SJSA1 (cell line): ENCODE results near the gene FNDC3B. TPM values are rescaled to one million over a fixed set of nuclear protein-coding genes. Genes with fewer than 3 reads are reported as not detected.

ENCODE experiments used
- DNase-seq, 2 experiments: peaks; one replicate each; pipeline ENCODE4 v3.0.0-alpha.2; 2015 to 2020; ENCODE audit warnings: low spot score in 2 of 2, low read depth in 1 of 2
- H3K27ac ChIP-seq: fragments of 250-450 bp; sonication (Bioruptor Pico); 2 replicates; pipeline ENCODE4 v1.5.1; 2020; ENCODE audit warnings: mild to moderate bottlenecking, moderate library complexity
- H3K27me3 ChIP-seq: fragments of 250-450 bp; sonication (Bioruptor Pico); replicated peaks from 2 replicates; pipeline ENCODE4 v1.5.1; 2020; ENCODE audit warnings: mild to moderate bottlenecking, moderate library complexity
- H3K36me3 ChIP-seq: fragments of 250-450 bp; sonication (Bioruptor Pico); 2 replicates; pipeline ENCODE4 v1.5.1; 2020; ENCODE audit warnings: mild to moderate bottlenecking
- H3K4me1 ChIP-seq: fragments of 250-450 bp; sonication (Bioruptor Pico); replicated peaks from 2 replicates; pipeline ENCODE4 v1.6.1; 2021; ENCODE audit warnings: mild to moderate bottlenecking
- H3K4me3 ChIP-seq: fragments of 250-450 bp; sonication (Bioruptor Pico); 2 replicates; pipeline ENCODE4 v1.5.1; 2020; ENCODE audit warnings: mild to moderate bottlenecking
- H3K9me3 ChIP-seq: fragments of 250-450 bp; sonication (Bioruptor Pico); replicated peaks from 2 replicates; pipeline ENCODE4 v1.5.1; 2020; ENCODE audit warnings: mild to moderate bottlenecking
- total RNA-seq: library from RNA; depleted of rRNA; stranded (reverse); fragments of >200 nt; shearing (Covaris generic); gene quantifications from 2 replicates; pipeline ENCODE4 v1.2.3, GENCODE V29; 2014

The FNDC3B gene
- total RNA-seq, 1 experiment from 2014 or later, result 73.4 TPM

GRCh38 chr3:172388412-172389078 lies 349.2 kb downstream of the FNDC3B start:
- no peak for DNase-seq
- Histone ChIP-seq H3K27me3 (no peaks in the 10 kb centered on the region), H3K27ac (no peak overlapping the region), H3K9me3 (no peaks in the 10 kb centered on the region), H3K4me1 (peaks cover 32% of the 10 kb centered on the region), H3K36me3 (no peaks in the 10 kb centered on the region; the same call in 1 of the 2 replicates), H3K4me3 (no peak overlapping the region)

- peaks cover 1% of the 10 kb centered on the region for H3K36me3 ChIP-seq
- H3K27me3 ChIP-seq, result no peaks in the 10 kb centered on the region
- no peak for DNase-seq
- peak overlapping the region; percentile 74 for H3K27ac ChIP-seq
- H3K4me3 ChIP-seq, result no peak overlapping the region
- peaks cover 32% of the 10 kb centered on the region for H3K4me1 ChIP-seq
- no peaks in the 10 kb centered on the region for H3K9me3 ChIP-seq
Measured at GRCh38 chr3:172390792-172391191, 351.4 kb downstream of the FNDC3B start.

GRCh38 chr3:172391592-172392302 lies 352.4 kb downstream of the FNDC3B start:
- H3K36me3 ChIP-seq, result peaks cover 5% of the 10 kb centered on the region
- H3K4me3 ChIP-seq, result no peak overlapping the region
- H3K27ac ChIP-seq, result peak overlapping the region; percentile 74
- peak; percentile 69 to 87 for DNase-seq
- peaks cover 32% of the 10 kb centered on the region for H3K4me1 ChIP-seq
- no peaks in the 10 kb centered on the region for H3K9me3 ChIP-seq
- H3K27me3 ChIP-seq, result no peaks in the 10 kb centered on the region

GRCh38 chr3:172394692-172395091 lies 355.3 kb downstream of the FNDC3B start:
- Histone ChIP-seq H3K9me3 (no peaks in the 10 kb centered on the region), H3K4me1 (peaks cover 30% of the 10 kb centered on the region), H3K4me3 (no peak overlapping the region), H3K27me3 (no peaks in the 10 kb centered on the region), H3K36me3 (peaks cover 5% of the 10 kb centered on the region), H3K27ac (no peak overlapping the region)
- DNase-seq, result no peak

- peaks cover 5% of the 10 kb centered on the region for H3K36me3 ChIP-seq
- H3K27me3 ChIP-seq, result no peaks in the 10 kb centered on the region
- no peaks in the 10 kb centered on the region for H3K9me3 ChIP-seq
- DNase-seq, result no peak
- no peak overlapping the region for H3K4me3 ChIP-seq
- H3K27ac ChIP-seq, result no peak overlapping the region
- H3K4me1 ChIP-seq, result peaks cover 15% of the 10 kb centered on the region
Measured at GRCh38 chr3:172396400-172396799, 357.0 kb downstream of the FNDC3B start.

- Histone ChIP-seq H3K4me1 (peaks cover 6% of the 10 kb centered on the region), H3K4me3 (no peak overlapping the region), H3K9me3 (no peaks in the 10 kb centered on the region), H3K27ac (no peak overlapping the region), H3K27me3 (no peaks in the 10 kb centered on the region), H3K36me3 (peaks cover 5% of the 10 kb centered on the region)
- DNase-seq, result no peak
Measured at GRCh38 chr3:172397716-172398405, 358.5 kb downstream of the FNDC3B start.

GRCh38 chr3:172398484-172398883 lies 359.1 kb downstream of the FNDC3B start:
- Histone ChIP-seq H3K27ac (no peak overlapping the region), H3K9me3 (no peaks in the 10 kb centered on the region), H3K4me1 (no peaks in the 10 kb centered on the region), H3K36me3 (peaks cover 5% of the 10 kb centered on the region), H3K27me3 (no peaks in the 10 kb centered on the region), H3K4me3 (no peak overlapping the region)
- DNase-seq, result no peak

GRCh38 chr3:172402090-172402489 lies 362.7 kb downstream of the FNDC3B start:
- Histone ChIP-seq H3K9me3 (no peaks in the 10 kb centered on the region), H3K36me3 (no peaks in the 10 kb centered on the region; the same call in none of the 2 replicates), H3K27ac (no peak overlapping the region), H3K4me3 (no peak overlapping the region), H3K27me3 (no peaks in the 10 kb centered on the region), H3K4me1 (no peaks in the 10 kb centered on the region)
- no peak for DNase-seq

- Histone ChIP-seq H3K4me3 (no peak overlapping the region), H3K9me3 (no peaks in the 10 kb centered on the region), H3K36me3 (no peaks in the 10 kb centered on the region; the same call in none of the 2 replicates), H3K27me3 (no peaks in the 10 kb centered on the region), H3K4me1 (no peaks in the 10 kb centered on the region), H3K27ac (no peak overlapping the region)
- DNase-seq, result no peak
Measured at GRCh38 chr3:172402892-172403643, 363.7 kb downstream of the FNDC3B start.

- Histone ChIP-seq H3K27ac (no peak overlapping the region), H3K4me3 (no peak overlapping the region), H3K36me3 (no peaks in the 10 kb centered on the region; the same call in 1 of the 2 replicates), H3K27me3 (no peaks in the 10 kb centered on the region), H3K4me1 (no peaks in the 10 kb centered on the region), H3K9me3 (no peaks in the 10 kb centered on the region)
- DNase-seq, result no peak
Measured at GRCh38 chr3:172404237-172404962, 365.0 kb downstream of the FNDC3B start.

GRCh38 chr3:172405914-172406313 lies 366.5 kb downstream of the FNDC3B start:
- no peaks in the 10 kb centered on the region for H3K27me3 ChIP-seq
- no peak for DNase-seq

GRCh38 chr3:172407872-172408271 lies 368.5 kb downstream of the FNDC3B start:
- Histone ChIP-seq H3K36me3 (no peaks in the 10 kb centered on the region), H3K9me3 (no peaks in the 10 kb centered on the region), H3K27me3 (no peaks in the 10 kb centered on the region), H3K4me1 (no peaks in the 10 kb centered on the region), H3K27ac (no peak overlapping the region), H3K4me3 (no peak overlapping the region)
- DNase-seq, result no peak

More at GRCh38 chr3:172405914-172406313, 366.5 kb downstream of the FNDC3B start:
- Histone ChIP-seq H3K9me3 (no peaks in the 10 kb centered on the region), H3K4me3 (no peak overlapping the region), H3K4me1 (no peaks in the 10 kb centered on the region), H3K36me3 (no peaks in the 10 kb centered on the region; the same call in 1 of the 2 replicates), H3K27ac (no peak overlapping the region)
